Tibial nerve (tissue), 4 donors: ENCODE results near the gene ARCN1.

Experiments used
- CTCF ChIP-seq, 5 experiments: fragments of 200-600 bp in 3 of 5; fragments of 450-650 bp in 2 of 5; sonication (generic) in 3 of 5; IDR thresholded peaks; one replicate each; pipeline ENCODE4 v1.5.1; 2016 to 2019; ENCODE audit warnings: antibody characterized with exemption in 5 of 5, mild to moderate bottlenecking in 3 of 5, moderate library complexity in 2 of 5
- EP300 ChIP-seq, 2 donors: sonication (generic); formaldehyde crosslinking; IDR thresholded peaks; one replicate each; pipeline ENCODE4 v1.6.1; 2017; ENCODE audit warnings: antibody characterized with exemption in 2 of 2, mild to moderate bottlenecking in 1 of 2

- TF ChIP-seq EP300 (IDR thresholded peaks at IDR 0.05) = no peak
- TF ChIP-seq CTCF (IDR thresholded peaks at IDR 0.05) = no peak
These were observed 45.5 kb upstream of the ARCN1 start for GRCh38 chr11:118526688-118527087.
